Renal pelvis (tissue), 4 donors: ENCODE measurements around the gene HNRNPD. TPM values are rescaled to one million over a fixed set of nuclear protein-coding genes. Genes with fewer than 3 reads are reported as not detected.
"Not testable (repeated sequence)": the region's sequence is repeated elsewhere in the genome, so short reads cannot be mapped to it uniquely, and the experiment has no call there.

ENCODE experiments used
- DNase-seq: peaks from one replicate; pipeline ENCODE4 v3.0.0-alpha.2; 2013
- polyA plus RNA-seq, 3 donors: library from polyadenylated mRNA; unstranded; fragments of 120-200 nt; gene quantifications; one replicate each; pipeline ENCODE4 v1.2.1, GENCODE V29; 2013; ENCODE audit not compliant: insufficient read length in 3 of 3

Gene HNRNPD
- polyA plus RNA-seq, 3 donors: 516 to 554 (median 525) TPM

DNA sequence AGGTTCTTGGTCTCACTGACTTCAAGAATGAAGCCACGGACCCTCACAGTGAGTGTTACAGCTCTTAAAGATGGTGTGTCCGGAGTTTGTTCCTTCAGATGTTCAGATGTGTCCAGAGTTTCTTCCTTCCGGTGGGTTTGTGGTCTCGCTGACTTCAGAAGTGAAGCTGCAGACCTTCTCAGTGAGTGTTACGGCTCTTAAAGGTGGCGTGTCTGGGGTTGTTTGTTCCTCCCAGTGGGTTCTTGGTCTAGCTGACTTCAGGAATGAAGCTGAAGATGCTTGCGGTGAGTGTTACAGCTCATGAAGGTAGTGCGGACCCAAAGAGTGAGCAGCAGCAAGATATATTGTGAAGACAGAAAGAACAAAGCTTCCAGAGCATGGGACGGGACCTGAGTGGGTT, 40.1 kb downstream of the HNRNPD start:
- not testable (repeated sequence) for DNase-seq

DNA sequence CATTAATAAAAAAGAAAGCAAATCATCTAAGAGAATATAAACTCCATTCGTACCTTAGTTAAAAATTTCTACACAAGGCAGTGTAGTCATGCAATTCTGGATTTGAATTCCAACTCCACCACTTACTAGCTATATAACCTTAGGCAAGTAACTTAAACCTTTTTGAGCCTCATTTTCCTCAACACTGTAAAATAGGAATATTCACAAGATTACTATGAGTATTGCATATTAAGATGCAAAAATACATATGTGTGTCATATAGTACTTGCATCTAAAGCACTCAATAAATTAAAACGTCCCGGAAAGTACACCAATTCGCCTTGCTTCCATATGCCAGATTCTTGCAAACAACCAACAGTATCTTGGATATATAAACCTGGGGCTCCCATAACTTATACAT, 42.0 kb downstream of the HNRNPD start:
- DNase-seq: no peak

DNA sequence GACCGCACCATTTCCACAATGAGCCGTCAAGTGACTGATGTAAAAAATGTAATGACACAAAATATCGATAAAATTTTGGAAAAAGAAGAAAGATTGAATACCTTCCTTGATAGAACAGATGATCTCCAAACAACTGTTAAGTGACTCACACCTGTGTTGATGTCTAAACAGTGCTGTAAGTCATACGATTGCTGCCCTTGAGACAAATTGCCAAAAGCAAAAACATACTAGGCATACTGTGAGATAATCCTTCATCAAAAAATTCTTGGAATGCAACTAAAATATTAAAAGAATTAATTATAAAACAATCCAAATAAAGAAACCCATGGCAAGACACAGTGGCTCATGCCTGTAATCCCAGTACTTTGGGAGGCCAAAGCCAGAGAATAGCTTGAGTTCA, 53.4 kb downstream of the HNRNPD start:
- DNase-seq: no peak

DNA sequence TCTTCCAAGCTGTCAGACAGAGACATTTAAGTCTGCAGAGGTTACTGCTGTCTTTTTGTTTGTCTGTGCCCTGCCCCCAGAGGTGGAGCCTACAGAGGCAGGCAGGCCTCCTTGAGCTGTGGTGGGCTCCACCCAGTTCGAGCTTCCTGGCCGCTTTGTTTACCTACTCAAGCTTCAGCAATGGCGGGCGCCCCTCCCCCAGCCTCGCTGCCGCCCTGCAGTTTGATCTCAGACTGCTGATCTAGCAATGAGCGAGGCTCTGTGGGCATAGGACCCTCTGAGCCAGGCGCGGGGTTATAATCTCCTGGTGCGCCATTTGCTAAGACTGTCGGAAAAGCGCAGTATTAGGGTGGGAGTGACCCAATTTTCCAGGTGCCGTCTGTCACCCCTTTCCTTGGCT, 70.7 kb downstream of the HNRNPD start:
- not testable (repeated sequence) for DNase-seq

Other genes with a start within 250 kb of the HNRNPD start
- 100 to 1,000 TPM; 532 to 572 (median 535) TPM for gene HNRNPDL, start 56.5 kb upstream of the HNRNPD start, polyA plus RNA-seq
- 10 to 100 TPM; 61.5 to 64.1 (median 63.2) TPM for gene ENOPH1, start 56.6 kb upstream of the HNRNPD start, polyA plus RNA-seq
- 10 to 100 TPM; 21.9 to 30.6 (median 22.1) TPM for gene TMEM150C, start 188.0 kb upstream of the HNRNPD start, polyA plus RNA-seq